HCT116 (cell line): Measurements from ENCODE around the gene ABCE1. TPM values are rescaled to one million over a fixed set of nuclear protein-coding genes. Genes with fewer than 3 reads are reported as not detected.

ENCODE experiments used
- ATAC-seq: fragments of 200-7000 bp; cut with Tn5 transposase; 2 replicates; pipeline ENCODE4 v1.9.1; 2020; ENCODE audit warnings: mild to moderate bottlenecking, moderate library complexity
- BruUV-seq: library from RNA; stranded (reverse); fragments of 400-500 nt; replicated peaks from 2 replicates; lab custom pipeline; 2021; lab: Mats Ljungman, UMichigan
- CTCF ChIA-PET: fragments of 300-600 bp; sonication (Branson Sonifier 250); formaldehyde crosslinking; loops from one replicate; lab custom pipeline; 2021; ENCODE audit warnings: antibody characterized with exemption; lab: Charles Lee
- POLR2A ChIA-PET: fragments of 300-600, 350-600 bp; sonication (Branson Sonifier 250); formaldehyde crosslinking; loops from one replicate; lab custom pipeline; 2021; ENCODE audit warnings: antibody characterized with exemption; lab: Charles Lee
- RAD21 ChIA-PET, 2 experiments: fragments of 300-600 bp; sonication (Branson Sonifier 250); formaldehyde crosslinking; loops; one replicate each; lab custom pipeline; 2023; ENCODE audit warnings: low total read pairs in 2 of 2; ENCODE audit not compliant: uncharacterized antibody in 2 of 2, unreplicated experiment in 2 of 2, low non-redundant PET in 1 of 2; lab: Charles Lee
- DNase-seq: peaks from one replicate; pipeline ENCODE4 v3.0.0-alpha.2; 2010; ENCODE audit warnings: low read depth, low spot score
- H2AFZ ChIP-seq: fragments of 200-600 bp; shearing (Covaris generic), sonication (generic); 2 replicates; pipeline ENCODE4 v1.6.1; 2017; ENCODE audit warnings: low read depth, mixed run types, mixed read lengths, antibody characterized with exemption, low read length; ENCODE audit not compliant: poor library complexity, severe bottlenecking
- H3K27ac ChIP-seq: 2 replicates; pipeline ENCODE4 v1.5.1; 2012; ENCODE audit warnings: low read depth, low read length
- H3K27me3 ChIP-seq: fragments of 200-600 bp; sonication (generic); 2 replicates; pipeline ENCODE4 v1.6.1; 2016; ENCODE audit warnings: mixed run types, low read length, mixed read lengths; ENCODE audit not compliant: insufficient read depth
- H3K36me3 ChIP-seq, 2 experiments: fragments of 200-500 bp in 1 of 2; fragments of 200-600 bp in 1 of 2; sonication (Bioruptor generic) in 1 of 2; sonication (generic) in 1 of 2; 2 replicates each; pipeline versions ENCODE4 v1.5.1 to v1.6.1; 2014 to 2016; ENCODE audit warnings: low read length in 2 of 2, inconsistent platforms in 1 of 2, mixed read lengths in 1 of 2, mixed run types in 1 of 2; ENCODE audit not compliant: insufficient read depth in 2 of 2, control insufficient read depth in 1 of 2
- H3K4me1 ChIP-seq, 2 experiments: fragments of 200-600 bp in 1 of 2; sonication (generic) in 1 of 2; 2 replicates each; pipeline versions ENCODE4 v1.5.1 to v1.6.1; 2012 to 2017; ENCODE audit warnings: low read length in 2 of 2, inconsistent platforms in 1 of 2, mild to moderate bottlenecking in 1 of 2, mixed read lengths in 1 of 2, mixed run types in 1 of 2, moderate library complexity in 1 of 2; ENCODE audit not compliant: insufficient read depth in 2 of 2, control insufficient read depth in 1 of 2
- H3K4me2 ChIP-seq: fragments of 200-600 bp; sonication (generic); 2 replicates; pipeline ENCODE4 v1.6.1; 2017; ENCODE audit warnings: mixed run types, low read length, mixed read lengths
- H3K4me3 ChIP-seq, 2 experiments: fragments of 200-600 bp in 1 of 2; sonication (generic) in 1 of 2; replicated peaks in 1 of 2; 2 replicates each; pipeline ENCODE4 v1.5.1; 2011 to 2016; ENCODE audit warnings: low read length in 2 of 2, control low read depth in 1 of 2, low read depth in 1 of 2, mild to moderate bottlenecking in 1 of 2, mixed read lengths in 1 of 2, mixed run types in 1 of 2
- H3K79me2 ChIP-seq: fragments of 200-600 bp; sonication (generic); 2 replicates; pipeline ENCODE4 v1.6.1; 2017; ENCODE audit warnings: mild to moderate bottlenecking, mixed run types, low read length, moderate library complexity, mixed read lengths; ENCODE audit not compliant: insufficient read depth
- H3K9ac ChIP-seq: fragments of 200-600 bp; sonication (generic); 2 replicates; pipeline ENCODE4 v1.6.1; 2016; ENCODE audit warnings: low read length, mixed read lengths
- H3K9me2 ChIP-seq: fragments of 200-600 bp; sonication (generic), shearing (Covaris generic); 2 replicates; pipeline ENCODE4 v1.6.1; 2017; ENCODE audit warnings: mixed run types, mild to moderate bottlenecking, moderate library complexity; ENCODE audit not compliant: insufficient read depth
- H3K9me3 ChIP-seq, 2 experiments: fragments of 200-500 bp in 1 of 2; fragments of 200-600 bp in 1 of 2; sonication (Bioruptor generic) in 1 of 2; sonication (generic) in 1 of 2; 2 replicates each; pipeline ENCODE4 v1.6.1; 2014 to 2017; ENCODE audit warnings: low read length in 2 of 2, mixed read lengths in 2 of 2, inconsistent platforms in 1 of 2, low read depth in 1 of 2, mild to moderate bottlenecking in 1 of 2, mixed run types in 1 of 2, moderate library complexity in 1 of 2; ENCODE audit not compliant: control insufficient read depth in 1 of 2, insufficient read depth in 1 of 2
- H4K20me1 ChIP-seq: fragments of 200-600 bp; sonication (generic), shearing (Covaris generic); 2 replicates; pipeline ENCODE4 v1.6.1; 2017; ENCODE audit warnings: mixed run types, mild to moderate bottlenecking, moderate library complexity; ENCODE audit not compliant: insufficient read depth
- CBX3 ChIP-seq: IDR thresholded peaks from 2 replicates; pipeline ENCODE4 v1.6.1; 2012; ENCODE audit warnings: low read depth
- CTCF ChIP-seq, 3 experiments: fragments of 200-600 bp in 1 of 3; sonication (generic) in 1 of 3; IDR thresholded peaks in 2 of 3; conservative IDR thresholded peaks in 1 of 3; 2 replicates each; pipeline ENCODE4 v1.5.1; 2012 to 2017; ENCODE audit warnings: low read depth in 2 of 3, low read length in 2 of 3, antibody characterized with exemption in 1 of 3, borderline replicate concordance in 1 of 3, control low read depth in 1 of 3, mild to moderate bottlenecking in 1 of 3, mixed read lengths in 1 of 3, mixed run types in 1 of 3, moderate library complexity in 1 of 3; ENCODE audit not compliant: insufficient read depth in 1 of 3
- ELF1 ChIP-seq: IDR thresholded peaks from 2 replicates; pipeline ENCODE4 v1.6.1; 2012; ENCODE audit warnings: low read depth, borderline replicate concordance
- FOSL1 ChIP-seq: IDR thresholded peaks from 2 replicates; pipeline ENCODE4 v1.6.1; 2012; ENCODE audit warnings: low read depth
- JUND ChIP-seq: IDR thresholded peaks from 2 replicates; pipeline ENCODE4 v1.6.1; 2012
- RAD21 ChIP-seq: IDR thresholded peaks from 2 replicates; pipeline ENCODE4 v1.6.1; 2012; ENCODE audit warnings: low read depth, mild to moderate bottlenecking
- REST ChIP-seq: IDR thresholded peaks from 2 replicates; pipeline ENCODE4 v1.6.1; 2012; ENCODE audit warnings: low read depth
- ZFX ChIP-seq: fragments of 450-650 bp; IDR thresholded peaks from 2 replicates; pipeline ENCODE4 v1.6.1; 2017
- ZNF274 ChIP-seq: fragments of 200-500 bp; sonication (Bioruptor generic); IDR thresholded peaks from 2 replicates; pipeline ENCODE4 v1.6.1; 2014; ENCODE audit warnings: mild to moderate bottlenecking, low read depth, low read length, inconsistent platforms
- intact Hi-C: fragments of 100-400 bp; cut with micrococcal nuclease; formaldehyde crosslinking; loops from 2 replicates; pipeline ENCODE4 v1.10.0; 2022
- total RNA-seq: library from RNA; stranded (reverse); gene quantifications from one replicate; pipeline ENCODE4 v1.2.1, GENCODE V29; 2021; ENCODE audit not compliant: unreplicated experiment

Gene ABCE1
- total RNA-seq, 1 experiment from 2014 or later, result 145 TPM

- Histone ChIP-seq H3K4me1 (peaks cover 12 to 29% of the 10 kb centered on the region in 2 experiments), H2AFZ (no peak overlapping the region), H3K9ac (peak overlapping the region; percentile 83), H3K27me3 (no peaks in the 10 kb centered on the region), H4K20me1 (peaks cover 12% of the 10 kb centered on the region; the same call in 1 of the 2 replicates), H3K36me3 (peaks cover 0 to 15% of the 10 kb centered on the region in 2 experiments; a peak in 1 of 4 replicates), H3K27ac (no peak overlapping the region), H3K79me2 (peaks cover 65% of the 10 kb centered on the region), H3K9me3 (no peaks in the 10 kb centered on the region), H3K9me2 (no peaks in the 10 kb centered on the region; the same call in 1 of the 2 replicates), H3K4me3 (peak overlapping the region in 1 of 2 experiments; percentile 79; a peak in 2 of 4 replicates), H3K4me2 (peak overlapping the region; percentile 94)
- CTCF ChIA-PET, result no interaction called here
- RAD21 ChIA-PET, result no interaction called here
- ATAC-seq, result no peak
- TF ChIP-seq FOSL1 (no peak), CTCF (IDR thresholded peaks at IDR 0.05 in 2 of 3, conservative IDR thresholded peaks at IDR 0.05 in 1 of 3; ENCODE audit: borderline replicate concordance in 1 of 3, insufficient read depth in 1 of 3, low read depth in 2 of 3, low read length in 2 of 3) (no peak), ELF1 (no peak)
- POLR2A ChIA-PET, result no interaction called here
- BruUV-seq, result TSS peak; percentile 42
- intact Hi-C loops, result no loop called here
- no peak for DNase-seq
Observed at GRCh38 chr4:145177906-145178538, 79.9 kb downstream of the ABCE1 start.

- no peak overlapping the region for H2AFZ ChIP-seq
Observed at GRCh38 chr4:145178740-145179280, 80.7 kb downstream of the ABCE1 start.

More at GRCh38 chr4:145178740-145179280, 80.7 kb downstream of the ABCE1 start:
- Histone ChIP-seq H3K27me3 (no peaks in the 10 kb centered on the region), H3K9me3 (no peaks in the 10 kb centered on the region), H3K36me3 (peaks cover 0 to 9% of the 10 kb centered on the region in 2 experiments; a peak in 1 of 4 replicates), H3K4me3 (peak overlapping the region; percentile 48 to 79), H3K9me2 (no peaks in the 10 kb centered on the region), H3K79me2 (peaks cover 58% of the 10 kb centered on the region), H3K9ac (peak overlapping the region; percentile 83), H3K4me1 (peaks cover 12 to 29% of the 10 kb centered on the region in 2 experiments), H3K4me2 (peak overlapping the region; percentile 94), H3K27ac (peak overlapping the region; percentile 88), H4K20me1 (peaks cover 12% of the 10 kb centered on the region; the same call in 1 of the 2 replicates)
- intact Hi-C loops, result no loop called here
- no peak for ATAC-seq
- POLR2A ChIA-PET, result no interaction called here
- RAD21 ChIA-PET, result no interaction called here
- CTCF ChIA-PET, result no interaction called here
- TF ChIP-seq ELF1 (no peak), JUND (no peak), REST (no peak), CBX3 (no peak), ZFX (no peak), RAD21 (no peak), ZNF274 (no peak)
- no TSS peak for BruUV-seq
- DNase-seq, result no peak
